HFFc6 (cell line): ENCODE results near the gene C2orf68. TPM values are rescaled to one million over a fixed set of nuclear protein-coding genes. Genes with fewer than 3 reads are reported as not detected.
"Not testable (repeated sequence)": the region's sequence is repeated elsewhere in the genome, so short reads cannot be mapped to it uniquely, and the experiment has no call there.

Source experiments
- DNase-seq: peaks from one replicate; pipeline ENCODE4 v3.0.0-alpha.2; 2018
- H3K27ac Mint-ChIP-seq: 2 replicates; pipeline ENCODE4 v1.8.0; 2020; ENCODE audit warnings: mild to moderate bottlenecking, mixed read lengths
- H3K27me3 Mint-ChIP-seq: 2 replicates; pipeline ENCODE4 v1.8.0; 2021; ENCODE audit warnings: mild to moderate bottlenecking, moderate library complexity, mixed read lengths; ENCODE audit not compliant: insufficient read depth
- H3K36me3 Mint-ChIP-seq: 2 replicates; pipeline ENCODE4 v1.8.0; 2021; ENCODE audit warnings: low read depth, mixed read lengths
- H3K4me1 Mint-ChIP-seq: 2 replicates; pipeline ENCODE4 v1.8.0; 2020; ENCODE audit warnings: low read depth, mixed read lengths
- H3K4me3 Mint-ChIP-seq: 2 replicates; pipeline ENCODE4 v1.8.0; 2020; ENCODE audit warnings: mild to moderate bottlenecking, moderate library complexity, mixed read lengths
- H3K9me3 Mint-ChIP-seq: 2 replicates; pipeline ENCODE4 v1.8.0; 2020; ENCODE audit warnings: mild to moderate bottlenecking, mixed read lengths
- CTCF ChIP-seq: fragments of 200-600 bp; sonication (generic); IDR thresholded peaks from 2 replicates; pipeline ENCODE4 v1.5.0; 2021; ENCODE audit warnings: antibody characterized with exemption, mild to moderate bottlenecking
- total RNA-seq, 6 experiments: library from RNA; stranded (reverse); fragmentation: NEBNext Ultra II Directional; extraction: Animal tissue kit (Norgen Biotek cat#: 25700); gene quantifications; 2 replicates in 1 of 6; 3 replicates in 5 of 6; pipeline ENCODE4 v1.2.3, GENCODE V29; 2021

Gene C2orf68
- total RNA-seq, 6 experiments from 2014 or later, result 13.7 to 17.6 (median 16.0) TPM

- no peak overlapping the region for H3K27ac Mint-ChIP-seq
- no peaks in the 10 kb centered on the region for H3K36me3 Mint-ChIP-seq
- H3K27me3 Mint-ChIP-seq, result peaks cover 9% of the 10 kb centered on the region
- H3K9me3 Mint-ChIP-seq, result no peaks in the 10 kb centered on the region
- no peak for DNase-seq
- no peak for TF ChIP-seq CTCF
- no peak overlapping the region for H3K4me3 Mint-ChIP-seq
- 0 out of 2 replicates have a peak, but pooled peaks cover 5% of the 10 kb centered on the region for H3K4me1 Mint-ChIP-seq
These were observed 45.6 kb downstream of the C2orf68 start for GRCh38 chr2:85566265-85566664.

- Mint-ChIP-seq H3K4me1 (peaks cover 20% of the 10 kb centered on the region), H3K4me3 (no peak overlapping the region), H3K27ac (no peak overlapping the region), H3K36me3 (no peaks in the 10 kb centered on the region), H3K27me3 (peaks cover 6% of the 10 kb centered on the region), H3K9me3 (no peaks in the 10 kb centered on the region)
- no peak for TF ChIP-seq CTCF
- DNase-seq, result no peak
These were observed 47.7 kb downstream of the C2orf68 start for GRCh38 chr2:85564144-85564563.

GRCh38 chr2:85561280-85562212 is 50.3 kb downstream of the C2orf68 start, which contains the start of gene GGCX:
TSS of gene GGCX (minus strand) at chr2:85561493. CDS start at chr2:85561428, 65 bp downstream.
- Mint-ChIP-seq H3K27ac (peak within 1 kb of the TSS; percentile 88), H3K4me1 (peaks cover 29% of the 10 kb centered on the region), H3K4me3 (peak within 1 kb of the TSS; percentile 98), H3K9me3 (no peaks in the 10 kb centered on the region), H3K27me3 (peaks cover 5% of the 10 kb centered on the region), H3K36me3 (no peaks in the 10 kb centered on the region; the same call in 1 of the 2 replicates)
- DNase-seq, result peak; percentile 93
- TF ChIP-seq CTCF, result peak; percentile 68

- peak overlapping the region; percentile 88 for H3K27ac Mint-ChIP-seq
- DNase-seq, result no peak
- H3K4me1 Mint-ChIP-seq, result peaks cover 29% of the 10 kb centered on the region
- peaks cover 5% of the 10 kb centered on the region for H3K27me3 Mint-ChIP-seq
- no peaks in the 10 kb centered on the region for H3K9me3 Mint-ChIP-seq
- no peaks in the 10 kb centered on the region; the same call in none of the 2 replicates for H3K36me3 Mint-ChIP-seq
- TF ChIP-seq CTCF, result no peak
- H3K4me3 Mint-ChIP-seq, result peak overlapping the region; percentile 98
These were observed 51.0 kb downstream of the C2orf68 start for GRCh38 chr2:85560812-85561279.

GRCh38 chr2:85560403-85560726 is 51.5 kb downstream of the C2orf68 start:
- Mint-ChIP-seq H3K4me3 (peak overlapping the region; percentile 98), H3K4me1 (peaks cover 29% of the 10 kb centered on the region), H3K27ac (peak overlapping the region; percentile 88)
- not testable (repeated sequence) for H3K9me3 Mint-ChIP-seq, DNase-seq, H3K36me3 Mint-ChIP-seq, H3K27me3 Mint-ChIP-seq

- H3K9me3 Mint-ChIP-seq, result no peaks in the 10 kb centered on the region
- peaks cover 5% of the 10 kb centered on the region for H3K36me3 Mint-ChIP-seq
- peaks cover 2% of the 10 kb centered on the region; the same call in 1 of the 2 replicates for H3K27me3 Mint-ChIP-seq
- DNase-seq, result no peak
- H3K4me1 Mint-ChIP-seq, result peaks cover 29% of the 10 kb centered on the region
- TF ChIP-seq CTCF, result no peak
- no peak overlapping the region for H3K4me3 Mint-ChIP-seq
- no peak overlapping the region for H3K27ac Mint-ChIP-seq
These were observed 53.7 kb downstream of the C2orf68 start for GRCh38 chr2:85558160-85558559.
